ENCODE data around the gene CCR3. TPM values are rescaled to one million over a fixed set of nuclear protein-coding genes. Genes with fewer than 3 reads are reported as not detected.
"Not testable (repeated sequence)": the region's sequence is repeated elsewhere in the genome, so short reads cannot be mapped to it uniquely, and the experiment has no call there.

CCR3 gene
- polyA plus RNA-seq, 2 donors: not detected

DNA sequence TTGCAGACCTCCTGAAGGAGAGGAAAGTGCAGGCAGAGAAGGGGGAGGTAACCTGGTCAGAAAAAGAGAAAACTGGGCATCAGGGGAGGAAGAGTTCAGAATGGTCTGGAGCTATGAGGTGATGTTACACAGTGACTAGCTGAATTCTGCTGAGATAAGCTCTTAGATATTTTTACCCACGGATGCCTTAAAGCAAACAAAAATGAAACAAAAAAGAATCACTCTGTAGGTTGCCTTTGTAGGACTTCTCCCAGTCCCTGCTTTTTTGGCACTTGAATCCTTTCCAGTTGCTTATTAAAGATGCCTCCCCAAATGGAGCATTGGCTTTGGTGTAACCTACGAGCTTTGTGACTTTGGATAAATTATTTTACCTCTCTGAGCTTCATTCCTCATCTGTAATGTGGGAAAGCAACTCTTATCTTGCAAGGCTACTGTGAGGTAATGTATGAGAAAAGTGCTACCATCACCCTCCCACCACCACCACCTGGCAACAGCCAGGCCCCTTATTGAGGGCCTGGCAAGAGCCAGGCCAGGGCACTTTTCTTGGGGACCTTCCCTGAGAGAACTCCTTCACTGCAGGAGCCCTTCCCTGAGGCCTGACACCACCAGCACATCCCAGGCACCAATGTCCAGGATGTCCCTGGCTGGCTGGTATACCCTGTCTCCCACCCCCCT lies 36.8 kb upstream of the CCR3 start:
- Histone ChIP-seq H3K9me3 (ENCODE audit: control insufficient read depth in 2 of 2, insufficient read depth in 1 of 2, low read depth in 1 of 2, low read length in 1 of 2) (peaks cover 0 to 1% of the 10 kb centered on the region in 2 donors), H3K4me1 (ENCODE audit: control insufficient read depth in 2 of 2, insufficient read depth in 2 of 2, low read length in 1 of 2) (no peaks in the 10 kb centered on the region), H3K36me3 (ENCODE audit: control insufficient read depth in 2 of 2, insufficient read depth in 2 of 2, low read length in 1 of 2) (no peaks in the 10 kb centered on the region), H3K27me3 (ENCODE audit: control insufficient read depth in 1 of 2, insufficient read depth in 2 of 2, low read length in 2 of 2) (no peaks in the 10 kb centered on the region), H3K27ac (ENCODE audit: low read depth in 2 of 2, low read length in 1 of 2) (no peak overlapping the region), H3K4me3 (ENCODE audit: low read depth in 1 of 2, low read length in 2 of 2) (no peak overlapping the region)
- 54 to 66% methylated on average over 2 of the region's 2 CpGs for WGBS, 2 donors

DNA sequence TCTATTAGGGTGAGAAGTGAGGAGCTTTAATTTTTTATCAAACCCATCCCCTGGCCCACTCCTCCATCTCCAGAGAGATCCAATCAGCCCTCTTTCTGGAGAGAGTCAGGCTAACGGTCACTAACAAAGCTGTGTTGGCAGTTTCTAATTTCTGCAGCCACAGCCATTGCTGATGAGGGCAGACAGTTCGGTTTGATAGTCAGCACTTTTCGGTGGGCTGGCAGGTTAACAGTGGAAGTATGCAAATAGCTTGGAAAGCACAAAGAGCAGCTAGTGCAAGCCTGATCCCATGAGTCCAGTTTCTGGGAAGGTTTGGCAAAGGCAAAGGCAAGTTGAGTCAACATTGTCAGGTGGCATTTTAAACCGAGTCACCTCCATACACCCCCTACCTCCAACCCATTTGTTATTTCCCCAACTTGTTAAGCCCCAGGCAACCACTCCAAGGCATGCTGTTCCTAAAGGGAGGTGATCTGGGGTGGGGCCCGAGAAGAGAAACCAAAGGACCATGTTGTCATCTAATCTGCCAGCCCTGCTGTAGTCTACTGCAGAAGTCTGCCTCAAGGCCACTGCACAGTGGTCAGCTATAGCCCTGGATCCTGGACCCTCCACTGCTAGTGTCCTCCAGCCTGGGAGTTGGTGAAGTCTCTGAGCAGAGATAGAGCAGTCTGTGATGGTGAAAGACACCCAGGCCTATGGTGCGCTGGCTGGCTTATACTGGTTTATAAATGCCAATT lies 35.8 kb upstream of the CCR3 start:
- Histone ChIP-seq H3K4me3 (ENCODE audit: low read depth in 1 of 2, low read length in 2 of 2) (no peak overlapping the region), H3K9me3 (ENCODE audit: control insufficient read depth in 2 of 2, insufficient read depth in 1 of 2, low read depth in 1 of 2, low read length in 1 of 2) (peaks cover 0 to 1% of the 10 kb centered on the region in 2 donors), H3K4me1 (ENCODE audit: control insufficient read depth in 2 of 2, insufficient read depth in 2 of 2, low read length in 1 of 2) (no peaks in the 10 kb centered on the region), H3K27me3 (ENCODE audit: control insufficient read depth in 1 of 2, insufficient read depth in 2 of 2, low read length in 2 of 2) (no peaks in the 10 kb centered on the region), H3K27ac (ENCODE audit: low read depth in 2 of 2, low read length in 1 of 2) (no peak overlapping the region), H3K36me3 (ENCODE audit: control insufficient read depth in 2 of 2, insufficient read depth in 2 of 2, low read length in 1 of 2) (no peaks in the 10 kb centered on the region)
- 71 to 73% methylated on average over 6 of the region's 6 CpGs for WGBS, 2 donors

DNA sequence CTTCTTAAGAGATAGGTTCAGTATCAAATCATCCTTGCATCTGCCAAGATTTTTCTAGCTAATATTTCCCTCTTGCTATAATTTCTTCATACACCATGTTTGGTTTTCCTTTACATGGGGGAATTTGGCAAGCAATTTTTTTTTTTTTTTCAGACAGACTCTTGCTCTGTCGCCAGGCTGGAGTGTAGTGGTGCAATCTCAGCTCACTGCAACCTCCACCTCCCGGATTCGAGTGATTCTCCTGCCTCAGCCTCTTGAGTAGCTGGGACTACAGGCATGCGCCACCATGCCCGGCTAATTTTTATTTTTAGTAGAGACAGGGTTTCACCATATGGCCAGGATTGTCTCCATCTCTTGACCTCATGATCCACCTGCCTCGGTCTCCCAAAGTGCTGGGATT lies 34.7 kb upstream of the CCR3 start:
- 87 to 92% methylated on average over 6 of the region's 6 CpGs for WGBS, 2 donors
- H3K4me3 ChIP-seq (ENCODE audit: low read depth in 1 of 2, low read length in 2 of 2); H3K4me1 ChIP-seq (ENCODE audit: control insufficient read depth in 2 of 2, insufficient read depth in 2 of 2, low read length in 1 of 2); H3K9me3 ChIP-seq (ENCODE audit: control insufficient read depth in 2 of 2, insufficient read depth in 1 of 2, low read depth in 1 of 2, low read length in 1 of 2); H3K27me3 ChIP-seq (ENCODE audit: control insufficient read depth in 1 of 2, insufficient read depth in 2 of 2, low read length in 2 of 2); H3K36me3 ChIP-seq (ENCODE audit: control insufficient read depth in 2 of 2, insufficient read depth in 2 of 2, low read length in 1 of 2); H3K27ac ChIP-seq (ENCODE audit: low read depth in 2 of 2, low read length in 1 of 2): not testable (repeated sequence)

DNA sequence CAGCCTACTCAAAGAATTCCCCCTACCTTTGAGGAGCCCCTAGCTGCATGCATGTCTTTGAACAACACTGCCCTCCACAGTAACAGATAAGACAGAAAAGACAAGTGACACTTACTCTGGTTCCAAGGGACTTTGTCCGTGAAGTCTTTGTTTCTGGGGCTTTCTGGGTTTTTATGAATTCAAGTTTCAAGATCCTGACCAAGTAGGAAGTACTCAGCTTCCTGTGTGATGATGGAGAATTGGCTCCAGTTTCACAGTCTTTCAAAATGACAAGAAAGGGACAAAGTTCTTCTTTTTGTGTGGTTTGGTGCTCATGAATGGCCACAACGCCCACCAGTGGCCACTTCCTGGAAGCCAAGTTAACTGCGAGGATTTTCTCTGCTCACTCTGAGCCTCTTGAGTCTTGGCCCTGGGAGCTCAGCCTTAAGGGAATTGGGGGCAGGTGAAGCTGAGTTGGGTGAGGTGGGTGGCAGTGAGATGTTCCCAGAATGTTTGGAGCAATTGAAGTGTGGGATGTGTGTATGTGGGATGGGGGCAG lies 34.0 kb upstream of the CCR3 start, which contains the start of gene CCR1:
Gene CCR1 (minus strand): TSS at position 147 of the 538 bp plus-strand sequence. CDS start 4,000 bp downstream, outside the sequence.
- WGBS, 2 donors: 26 to 48% methylated on average over 3 of the region's 3 CpGs
- Histone ChIP-seq H3K4me3 (ENCODE audit: low read depth in 1 of 2, low read length in 2 of 2) (no peak within 1 kb of the TSS), H3K27me3 (ENCODE audit: control insufficient read depth in 1 of 2, insufficient read depth in 2 of 2, low read length in 2 of 2) (no peaks in the 10 kb centered on the region), H3K9me3 (ENCODE audit: control insufficient read depth in 2 of 2, insufficient read depth in 1 of 2, low read depth in 1 of 2, low read length in 1 of 2) (peaks cover 0 to 1% of the 10 kb centered on the region in 2 donors), H3K36me3 (ENCODE audit: control insufficient read depth in 2 of 2, insufficient read depth in 2 of 2, low read length in 1 of 2) (no peaks in the 10 kb centered on the region), H3K27ac (ENCODE audit: low read depth in 2 of 2, low read length in 1 of 2) (no peak within 1 kb of the TSS), H3K4me1 (ENCODE audit: control insufficient read depth in 2 of 2, insufficient read depth in 2 of 2, low read length in 1 of 2) (no peaks in the 10 kb centered on the region)

DNA sequence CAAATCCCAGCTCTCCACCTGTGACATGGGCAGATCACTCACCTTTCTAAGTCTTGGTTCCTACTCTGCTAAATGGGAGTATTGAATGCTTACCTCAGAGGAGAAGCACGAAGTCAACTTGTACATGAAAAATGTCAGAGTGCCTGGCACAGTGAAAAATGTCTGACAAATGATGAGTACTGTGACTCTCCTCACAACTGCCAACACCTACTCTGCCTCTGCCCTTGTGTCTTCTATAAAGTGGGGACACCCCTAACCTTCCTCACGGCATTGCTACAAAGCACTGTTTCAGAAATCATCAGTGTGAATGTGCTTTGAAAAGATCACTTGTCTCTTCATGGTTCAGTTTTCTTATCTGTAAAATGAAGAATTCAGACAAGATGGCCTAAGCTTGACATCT lies 33.2 kb upstream of the CCR3 start:
- Histone ChIP-seq H3K36me3 (ENCODE audit: control insufficient read depth in 2 of 2, insufficient read depth in 2 of 2, low read length in 1 of 2) (no peaks in the 10 kb centered on the region), H3K4me1 (ENCODE audit: control insufficient read depth in 2 of 2, insufficient read depth in 2 of 2, low read length in 1 of 2) (no peaks in the 10 kb centered on the region), H3K27ac (ENCODE audit: low read depth in 2 of 2, low read length in 1 of 2) (no peak overlapping the region), H3K27me3 (ENCODE audit: control insufficient read depth in 1 of 2, insufficient read depth in 2 of 2, low read length in 2 of 2) (no peaks in the 10 kb centered on the region), H3K9me3 (ENCODE audit: control insufficient read depth in 2 of 2, insufficient read depth in 1 of 2, low read depth in 1 of 2, low read length in 1 of 2) (peaks cover 0 to 1% of the 10 kb centered on the region in 2 donors), H3K4me3 (ENCODE audit: low read depth in 1 of 2, low read length in 2 of 2) (no peak overlapping the region)
- WGBS, 2 donors: 45 to 62% methylated on average over 2 of the region's 2 CpGs

DNA sequence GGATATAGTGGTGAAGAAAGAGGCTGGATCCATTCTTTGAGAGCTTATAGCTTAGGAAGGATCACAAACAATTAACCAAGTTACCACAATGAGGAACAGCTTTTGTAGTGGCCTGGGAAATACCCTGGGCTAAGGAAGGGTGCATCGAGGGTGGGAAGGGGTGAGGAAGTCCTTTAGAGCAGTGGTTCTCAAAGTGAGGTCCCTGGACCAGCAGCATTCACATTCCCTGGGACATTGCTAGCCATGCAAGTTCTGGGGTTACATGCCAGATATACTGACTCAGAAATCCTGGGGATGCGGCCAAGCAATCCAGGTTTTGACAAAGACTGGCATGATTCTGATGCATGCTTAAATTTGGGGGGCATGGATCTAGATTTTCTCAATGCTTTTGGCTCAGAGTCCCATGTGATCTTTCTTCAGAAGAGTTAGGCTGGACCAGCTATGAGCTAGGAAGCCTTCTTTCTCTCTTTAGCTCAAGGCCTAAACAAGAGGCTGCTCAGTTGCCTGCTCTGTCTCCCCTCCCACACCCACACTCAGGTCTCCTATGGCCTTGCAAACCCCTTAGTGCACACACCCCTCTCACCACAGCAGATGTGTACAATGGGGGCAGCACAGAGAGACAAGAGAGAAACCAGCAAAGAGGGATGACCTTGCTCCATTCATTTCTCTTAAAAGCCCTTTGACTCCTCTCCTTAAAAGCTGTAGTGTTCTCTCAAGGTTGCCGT lies 32.4 kb upstream of the CCR3 start:
- no peak overlapping the region for H3K27ac ChIP-seq (ENCODE audit: low read depth in 2 of 2, low read length in 1 of 2)
- peaks cover 0 to 4% of the 10 kb centered on the region in 2 donors for H3K4me1 ChIP-seq (ENCODE audit: control insufficient read depth in 2 of 2, insufficient read depth in 2 of 2, low read length in 1 of 2)
- H3K36me3 ChIP-seq (ENCODE audit: control insufficient read depth in 2 of 2, insufficient read depth in 2 of 2, low read length in 1 of 2): no peaks in the 10 kb centered on the region
- no peak overlapping the region for H3K4me3 ChIP-seq (ENCODE audit: low read depth in 1 of 2, low read length in 2 of 2)
- WGBS, 2 donors: 59 to 64% methylated on average over 3 of the region's 3 CpGs
- peaks cover 0 to 1% of the 10 kb centered on the region in 2 donors for H3K9me3 ChIP-seq (ENCODE audit: control insufficient read depth in 2 of 2, insufficient read depth in 1 of 2, low read depth in 1 of 2, low read length in 1 of 2)
- no peaks in the 10 kb centered on the region for H3K27me3 ChIP-seq (ENCODE audit: control insufficient read depth in 1 of 2, insufficient read depth in 2 of 2, low read length in 2 of 2)

DNA sequence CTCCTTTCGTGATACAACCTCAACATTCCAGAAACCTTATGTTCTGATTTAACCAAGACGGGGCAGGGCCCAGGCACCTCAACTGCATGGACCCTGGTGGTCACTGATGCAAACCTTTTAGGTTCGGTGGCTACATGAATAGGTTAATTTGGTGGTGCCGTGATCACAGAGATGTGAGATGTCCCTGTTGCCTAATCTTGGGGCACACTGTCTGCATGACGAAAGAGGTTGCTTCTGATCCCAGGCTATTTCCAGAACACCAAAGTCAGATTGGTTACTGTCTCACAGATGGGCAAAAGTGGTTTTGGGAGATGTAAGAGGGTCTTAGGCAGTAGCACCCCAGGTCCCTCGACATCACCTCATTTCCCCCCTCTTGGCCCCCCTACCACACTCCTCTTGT lies 30.2 kb upstream of the CCR3 start:
- Histone ChIP-seq H3K4me1 (ENCODE audit: control insufficient read depth in 2 of 2, insufficient read depth in 2 of 2, low read length in 1 of 2) (peaks cover 0 to 4% of the 10 kb centered on the region in 2 donors), H3K36me3 (ENCODE audit: control insufficient read depth in 2 of 2, insufficient read depth in 2 of 2, low read length in 1 of 2) (no peaks in the 10 kb centered on the region), H3K27ac (ENCODE audit: low read depth in 2 of 2, low read length in 1 of 2) (no peak overlapping the region), H3K4me3 (ENCODE audit: low read depth in 1 of 2, low read length in 2 of 2) (no peak overlapping the region), H3K27me3 (ENCODE audit: control insufficient read depth in 1 of 2, insufficient read depth in 2 of 2, low read length in 2 of 2) (no peaks in the 10 kb centered on the region), H3K9me3 (ENCODE audit: control insufficient read depth in 2 of 2, insufficient read depth in 1 of 2, low read depth in 1 of 2, low read length in 1 of 2) (no peaks in the 10 kb centered on the region)
- 86 to 87% methylated on average over 6 of the region's 6 CpGs for WGBS, 2 donors

DNA sequence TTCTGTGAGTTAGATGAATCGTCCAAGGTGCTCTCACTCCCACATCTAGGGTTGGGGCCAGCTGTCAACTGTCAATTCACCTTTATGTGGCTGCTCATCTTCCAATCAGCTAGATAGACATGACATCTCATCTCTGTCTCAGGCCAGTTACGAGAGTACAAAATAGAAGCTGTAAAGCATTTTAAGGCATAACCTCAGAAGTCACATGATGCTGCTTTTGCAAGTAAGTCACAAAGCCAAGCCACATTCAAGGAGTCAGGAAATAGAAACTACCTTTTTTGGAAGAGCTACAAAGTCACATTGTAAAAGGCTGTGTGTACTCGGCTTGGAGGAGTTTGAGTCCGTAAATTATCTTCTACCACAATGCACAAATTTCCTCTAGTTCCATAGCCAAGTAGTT lies 29.1 kb upstream of the CCR3 start:
- WGBS, 2 donors: 66 to 67% methylated on average over 4 of the region's 4 CpGs
- H3K36me3 ChIP-seq (ENCODE audit: control insufficient read depth in 2 of 2, insufficient read depth in 2 of 2, low read length in 1 of 2): no peaks in the 10 kb centered on the region
- no peaks in the 10 kb centered on the region for H3K27me3 ChIP-seq (ENCODE audit: control insufficient read depth in 1 of 2, insufficient read depth in 2 of 2, low read length in 2 of 2)
- H3K9me3 ChIP-seq (ENCODE audit: control insufficient read depth in 2 of 2, insufficient read depth in 1 of 2, low read depth in 1 of 2, low read length in 1 of 2): no peaks in the 10 kb centered on the region
- no peak overlapping the region for H3K4me3 ChIP-seq (ENCODE audit: low read depth in 1 of 2, low read length in 2 of 2)
- H3K27ac ChIP-seq (ENCODE audit: low read depth in 2 of 2, low read length in 1 of 2): no peak overlapping the region
- peaks cover 0 to 4% of the 10 kb centered on the region in 2 donors for H3K4me1 ChIP-seq (ENCODE audit: control insufficient read depth in 2 of 2, insufficient read depth in 2 of 2, low read length in 1 of 2)

DNA sequence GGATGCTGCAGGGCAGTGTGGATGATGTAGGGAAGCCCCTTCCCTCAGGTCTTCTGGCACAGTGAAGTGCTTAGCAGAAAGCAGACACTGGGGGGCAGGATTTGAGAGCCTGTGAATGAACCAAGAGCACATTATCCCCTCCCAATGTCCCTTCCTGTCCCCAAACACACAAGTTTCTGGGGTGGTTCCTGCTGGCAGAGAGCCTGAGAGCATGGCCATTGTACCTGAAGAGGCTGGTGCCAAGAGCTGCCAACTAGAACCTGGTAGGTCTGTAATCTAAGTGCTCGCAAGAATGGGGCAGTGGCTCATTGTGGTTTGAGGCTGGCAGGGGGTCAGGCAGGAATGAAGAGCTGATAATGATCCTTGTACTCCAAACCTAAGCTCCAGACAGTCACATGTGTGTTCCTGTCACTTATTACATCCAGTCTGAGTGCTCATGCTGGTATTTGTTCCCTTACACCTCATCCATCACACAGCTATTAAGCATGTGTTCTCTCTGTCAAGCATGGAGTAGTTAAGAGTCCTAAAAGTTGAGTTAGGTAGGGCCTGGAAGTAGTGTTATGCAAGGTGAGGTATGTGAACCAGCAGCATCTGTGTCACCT lies 27.4 kb upstream of the CCR3 start:
- H3K4me1 ChIP-seq (ENCODE audit: control insufficient read depth in 2 of 2, insufficient read depth in 2 of 2, low read length in 1 of 2): peaks cover 0 to 4% of the 10 kb centered on the region in 2 donors
- 79% methylated on average over 1 of the region's 1 CpG for WGBS, 2 donors
- no peaks in the 10 kb centered on the region for H3K9me3 ChIP-seq (ENCODE audit: control insufficient read depth in 2 of 2, insufficient read depth in 1 of 2, low read depth in 1 of 2, low read length in 1 of 2)
- no peak overlapping the region for H3K27ac ChIP-seq (ENCODE audit: low read depth in 2 of 2, low read length in 1 of 2)
- no peak overlapping the region for H3K4me3 ChIP-seq (ENCODE audit: low read depth in 1 of 2, low read length in 2 of 2)
- no peaks in the 10 kb centered on the region for H3K27me3 ChIP-seq (ENCODE audit: control insufficient read depth in 1 of 2, insufficient read depth in 2 of 2, low read length in 2 of 2)
- H3K36me3 ChIP-seq (ENCODE audit: control insufficient read depth in 2 of 2, insufficient read depth in 2 of 2, low read length in 1 of 2): no peaks in the 10 kb centered on the region
